Prostate gland (tissue), 2 donors: ENCODE measurements around the gene RARB. TPM values are rescaled to one million over a fixed set of nuclear protein-coding genes. Genes with fewer than 3 reads are reported as not detected.

Source experiments
- DNase-seq: peaks from one replicate; pipeline ENCODE4 v3.0.0-alpha.2; 2019; ENCODE audit warnings: low spot score
- H3K27ac ChIP-seq, 2 donors: fragments of 200-600 bp; sonication (generic); 2 replicates each; pipeline ENCODE4 v1.5.1; 2017 to 2019
- H3K27me3 ChIP-seq: fragments of 200-600 bp; sonication (generic); replicated peaks from 2 replicates; pipeline ENCODE4 v1.5.1; 2019; ENCODE audit not compliant: insufficient read depth
- H3K36me3 ChIP-seq, 2 donors: fragments of 200-600 bp; sonication (generic); 1 replicate in 1 of 2; 2 replicates in 1 of 2; pipeline versions ENCODE4 v1.5.1 to v1.8.1; 2017 to 2019
- H3K4me1 ChIP-seq: fragments of 200-600 bp; sonication (generic); replicated peaks from 2 replicates; pipeline ENCODE4 v1.5.1; 2019
- H3K4me3 ChIP-seq, 2 donors: fragments of 200-600 bp; sonication (generic); 2 replicates each; pipeline ENCODE4 v1.5.1; 2017 to 2019
- H3K9me3 ChIP-seq: fragments of 200-600 bp; sonication (generic); 2 replicates; pipeline ENCODE4 v1.5.1; 2017
- POLR2A ChIP-seq: fragments of 450-650 bp; IDR thresholded peaks from one replicate; pipeline ENCODE4 v1.6.1; 2016; ENCODE audit warnings: antibody characterized with exemption, mild to moderate bottlenecking
- POLR2AphosphoS5 ChIP-seq: sonication (generic); formaldehyde crosslinking; IDR thresholded peaks from one replicate; pipeline ENCODE4 v1.6.1; 2017; ENCODE audit warnings: antibody characterized with exemption
- WGBS: methylation state at CpG from one replicate; pipeline ENCODE4 v1.1.5; 2018; 5-methylcytosine and 5-hydroxymethylcytosine counted together
- intact Hi-C: fragments of 100-400 bp; cut with DNase I; formaldehyde crosslinking; loops from one replicate; pipeline ENCODE4 v1.14.2; 2022
- total RNA-seq, 2 donors: library from RNA; depleted of rRNA; stranded (reverse); fragments of >200 nt; gene quantifications; one replicate each; pipeline ENCODE4 v1.1.0, GENCODE V29; 2016
- TF ChIP-seq, protein P1 (sequence below), 4 experiments: fragments of 200-600 bp in 2 of 4; fragments of 450-650 bp in 2 of 4; sonication (generic) in 2 of 4; IDR thresholded peaks; 1 replicate in 3 of 4; 2 replicates in 1 of 4; pipeline ENCODE4 v1.5.1; 2016 to 2019; ENCODE audit warnings: antibody characterized with exemption in 4 of 4, mild to moderate bottlenecking in 2 of 4, moderate library complexity in 2 of 4

The RARB gene
- total RNA-seq, 2 donors from 2014 or later = 4.4 to 17.2 TPM

DNA sequence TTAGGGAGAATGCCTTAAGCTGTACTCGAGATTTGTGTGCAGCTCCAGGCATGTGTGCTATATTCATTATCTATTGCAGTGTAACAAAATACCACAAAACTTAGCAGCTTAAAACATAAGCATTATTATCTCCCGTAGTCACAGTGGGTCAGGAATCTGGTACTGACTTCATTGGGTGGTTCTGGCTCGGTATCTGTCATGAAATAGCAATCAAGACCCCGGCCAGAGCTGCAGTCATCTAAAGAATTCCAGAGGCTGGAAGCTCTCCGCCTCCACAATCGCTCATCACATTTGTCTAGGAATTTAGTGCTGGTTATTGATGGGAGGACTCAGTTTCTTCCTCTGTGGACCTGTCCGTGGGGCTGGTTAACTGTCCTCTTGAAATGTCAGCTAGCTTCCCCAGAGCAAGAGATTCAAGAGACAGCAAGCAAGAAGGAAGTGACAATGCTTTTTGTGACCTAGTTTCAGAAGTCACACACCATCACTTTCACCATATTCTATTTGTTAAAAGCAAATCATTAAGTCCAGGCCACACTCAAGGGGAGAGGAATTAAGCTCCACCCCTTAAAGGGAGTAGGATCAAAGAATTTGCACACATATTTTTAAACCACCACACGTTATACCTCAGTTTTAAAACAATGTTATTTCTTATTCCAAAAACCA lies 160.5 kb downstream of the RARB start:
- H3K4me3 ChIP-seq = no peak overlapping the region
- WGBS = 93% methylated on average over 8 of the region's 8 CpGs
- no peaks in the 10 kb centered on the region for H3K36me3 ChIP-seq
- no peaks in the 10 kb centered on the region for H3K4me1 ChIP-seq
- TF ChIP-seq, protein P1, sequence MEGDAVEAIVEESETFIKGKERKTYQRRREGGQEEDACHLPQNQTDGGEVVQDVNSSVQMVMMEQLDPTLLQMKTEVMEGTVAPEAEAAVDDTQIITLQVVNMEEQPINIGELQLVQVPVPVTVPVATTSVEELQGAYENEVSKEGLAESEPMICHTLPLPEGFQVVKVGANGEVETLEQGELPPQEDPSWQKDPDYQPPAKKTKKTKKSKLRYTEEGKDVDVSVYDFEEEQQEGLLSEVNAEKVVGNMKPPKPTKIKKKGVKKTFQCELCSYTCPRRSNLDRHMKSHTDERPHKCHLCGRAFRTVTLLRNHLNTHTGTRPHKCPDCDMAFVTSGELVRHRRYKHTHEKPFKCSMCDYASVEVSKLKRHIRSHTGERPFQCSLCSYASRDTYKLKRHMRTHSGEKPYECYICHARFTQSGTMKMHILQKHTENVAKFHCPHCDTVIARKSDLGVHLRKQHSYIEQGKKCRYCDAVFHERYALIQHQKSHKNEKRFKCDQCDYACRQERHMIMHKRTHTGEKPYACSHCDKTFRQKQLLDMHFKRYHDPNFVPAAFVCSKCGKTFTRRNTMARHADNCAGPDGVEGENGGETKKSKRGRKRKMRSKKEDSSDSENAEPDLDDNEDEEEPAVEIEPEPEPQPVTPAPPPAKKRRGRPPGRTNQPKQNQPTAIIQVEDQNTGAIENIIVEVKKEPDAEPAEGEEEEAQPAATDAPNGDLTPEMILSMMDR (IDR thresholded peaks at IDR 0.05) = no peak
- no peak for TF ChIP-seq POLR2AphosphoS5
- TF ChIP-seq POLR2A = no peak
- no peaks in the 10 kb centered on the region for H3K9me3 ChIP-seq
- no peaks in the 10 kb centered on the region for H3K27me3 ChIP-seq
- intact Hi-C loops = no loop called here
- DNase-seq = no peak
- no peak overlapping the region for H3K27ac ChIP-seq

DNA sequence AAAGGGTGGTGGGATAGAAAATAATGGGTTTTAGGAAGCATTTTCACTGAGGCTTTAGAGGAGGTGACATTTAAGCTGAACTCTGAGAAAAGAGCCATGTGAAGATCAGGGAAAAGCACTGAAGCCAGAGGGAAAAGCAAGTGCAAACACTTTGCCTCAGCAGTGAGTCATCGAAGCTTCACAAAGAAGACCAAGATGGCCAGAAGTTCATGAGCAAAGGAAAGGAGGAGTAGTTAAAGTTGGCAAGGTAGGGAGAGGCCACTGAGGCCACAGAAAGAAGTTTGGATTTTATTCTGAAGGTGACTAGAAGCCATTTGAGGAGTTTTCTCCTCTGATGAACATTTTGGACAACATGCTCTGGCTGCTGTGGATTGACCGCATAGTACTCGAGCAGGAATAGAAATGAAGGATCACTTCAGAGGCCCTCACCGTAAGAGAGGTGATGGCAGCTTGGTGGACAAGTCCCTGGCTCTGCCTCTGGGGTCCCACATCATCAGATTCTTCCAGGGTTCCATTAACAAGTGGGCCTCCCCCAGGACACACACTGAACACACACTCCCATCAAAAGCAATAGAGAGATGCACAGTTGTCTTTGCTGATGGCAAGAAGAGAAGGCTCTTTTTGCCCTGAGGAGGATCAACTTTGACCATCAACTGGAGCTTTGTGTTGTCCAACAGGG lies 161.2 kb downstream of the RARB start:
- no peaks in the 10 kb centered on the region for H3K36me3 ChIP-seq
- intact Hi-C loops = no loop called here
- H3K4me3 ChIP-seq = no peak overlapping the region
- H3K9me3 ChIP-seq = no peaks in the 10 kb centered on the region
- DNase-seq = no peak
- H3K27me3 ChIP-seq = no peaks in the 10 kb centered on the region
- no peak overlapping the region for H3K27ac ChIP-seq
- TF ChIP-seq POLR2AphosphoS5 (no peak), POLR2A (no peak)
- TF ChIP-seq, protein P1 (IDR thresholded peaks at IDR 0.05) = no peak
- no peaks in the 10 kb centered on the region for H3K4me1 ChIP-seq
- WGBS = 97% methylated on average over 4 of the region's 4 CpGs

DNA sequence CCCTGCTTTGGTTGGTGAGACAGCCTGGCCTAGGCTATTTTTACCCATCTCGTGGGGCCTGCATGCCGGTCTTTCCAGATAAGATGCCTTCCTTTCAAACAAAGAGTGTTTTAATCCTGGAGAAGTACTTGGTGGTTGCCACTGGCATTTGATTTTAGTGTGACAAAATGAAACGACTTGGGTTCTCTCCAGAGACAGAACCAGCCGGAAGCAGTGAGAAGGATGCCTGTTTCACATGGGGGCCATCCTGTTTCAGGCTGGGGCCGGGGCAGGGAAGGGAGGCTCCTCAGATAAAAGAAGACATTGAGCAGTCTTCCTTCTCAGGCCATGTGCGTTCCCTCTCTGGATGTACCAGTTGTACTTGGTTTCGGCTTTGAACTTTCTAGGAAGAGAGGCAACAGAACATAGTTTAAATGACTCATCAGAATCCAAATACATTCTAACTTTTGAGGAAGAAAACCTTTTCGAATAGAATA lies 161.8 kb downstream of the RARB start:
- DNase-seq = no peak
- Histone ChIP-seq H3K27me3 (no peaks in the 10 kb centered on the region), H3K4me3 (no peak overlapping the region), H3K9me3 (no peaks in the 10 kb centered on the region), H3K27ac (no peak overlapping the region), H3K4me1 (no peaks in the 10 kb centered on the region), H3K36me3 (no peaks in the 10 kb centered on the region)
- TF ChIP-seq, protein P1 (IDR thresholded peaks at IDR 0.05) = no peak
- TF ChIP-seq POLR2A (no peak), POLR2AphosphoS5 (no peak)
- WGBS = 82% methylated on average over 8 of the region's 8 CpGs
- intact Hi-C loops = loop anchor here (5.0 kb wide), 4 partner anchors 83 to 818 kb away; no protein-coding TSS in a partner anchor

DNA sequence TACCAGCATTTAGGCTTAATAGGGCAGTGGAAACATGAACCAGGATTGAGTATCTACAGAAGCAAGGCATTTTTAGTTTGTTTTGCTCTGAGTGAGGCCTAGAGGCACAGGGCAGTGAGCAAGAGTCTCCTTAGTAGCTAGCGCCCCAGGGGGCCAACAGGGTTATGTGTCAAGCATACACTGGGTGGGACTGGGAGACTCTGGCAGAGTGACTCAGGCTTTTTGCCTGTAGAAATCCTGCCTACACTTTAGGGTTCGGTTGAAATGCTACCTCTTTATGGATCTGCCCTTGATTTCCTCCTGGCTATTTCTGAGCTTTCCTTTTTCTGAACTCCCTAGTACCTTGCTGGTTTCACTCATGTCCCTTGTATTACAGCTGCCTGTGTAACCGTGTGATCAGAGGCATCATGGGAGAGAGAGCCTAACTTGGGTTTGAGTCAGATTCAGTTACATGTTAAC lies 164.5 kb downstream of the RARB start:
- WGBS = 42% methylated on average over 3 of the region's 3 CpGs
- Histone ChIP-seq H3K4me3 (no peak overlapping the region), H3K9me3 (no peaks in the 10 kb centered on the region), H3K27me3 (no peaks in the 10 kb centered on the region), H3K4me1 (peaks cover 7% of the 10 kb centered on the region), H3K36me3 (no peaks in the 10 kb centered on the region), H3K27ac (peak overlapping the region in 1 of 2 donors; percentile 50)
- intact Hi-C loops = loop anchor here (2.0 to 5.0 kb wide), 5 partner anchors 85 to 820 kb away; partner anchors contain the start of gene RARB
- TF ChIP-seq POLR2AphosphoS5 = no peak
- no peak for TF ChIP-seq POLR2A
- TF ChIP-seq, protein P1 (IDR thresholded peaks at IDR 0.05) = no peak
- DNase-seq = no peak
